WTC11 (cell line): Measurements from ENCODE around the gene RUNX2. TPM values are rescaled to one million over a fixed set of nuclear protein-coding genes. Genes with fewer than 3 reads are reported as not detected.

Source experiments
- ATAC-seq: fragments of 200-7000 bp; cut with Tn5 transposase; 2 replicates; pipeline ENCODE4 v1.10.0; 2021; ENCODE audit warnings: mild to moderate bottlenecking, moderate library complexity
- CTCF ChIA-PET: fragments of 300-600 bp; sonication (Branson Sonifier 250); formaldehyde crosslinking; loops from one replicate; lab custom pipeline; 2021; ENCODE audit warnings: antibody characterized with exemption; lab: Charles Lee
- POLR2A ChIA-PET: fragments of 350-600 bp; sonication (Branson Sonifier 250); formaldehyde crosslinking; loops from one replicate; lab custom pipeline; 2021; ENCODE audit warnings: antibody characterized with exemption; lab: Charles Lee
- DNase-seq: peaks from one replicate; pipeline ENCODE4 v3.0.0; 2021; ENCODE audit warnings: low spot score
- H3K27ac Mint-ChIP-seq: 2 replicates; pipeline ENCODE4 v1.8.0; 2021; ENCODE audit warnings: mixed read lengths
- H3K27me3 Mint-ChIP-seq: 2 replicates; pipeline ENCODE4 v1.8.0; 2021; ENCODE audit warnings: low read depth, mild to moderate bottlenecking, moderate library complexity, mixed read lengths
- H3K36me3 Mint-ChIP-seq: 2 replicates; pipeline ENCODE4 v1.8.0; 2021; ENCODE audit warnings: mixed read lengths
- H3K4me1 Mint-ChIP-seq: 2 replicates; pipeline ENCODE4 v1.8.0; 2022; ENCODE audit warnings: mixed read lengths
- H3K4me3 Mint-ChIP-seq: 2 replicates; pipeline ENCODE4 v1.8.0; 2021; ENCODE audit warnings: mild to moderate bottlenecking, moderate library complexity, mixed read lengths
- H3K9me3 Mint-ChIP-seq: 2 replicates; pipeline ENCODE4 v1.8.0; 2021; ENCODE audit warnings: mixed read lengths
- ESRRA ChIP-seq: sonication (generic); formaldehyde crosslinking; IDR thresholded peaks from 2 replicates; pipeline ENCODE4 v1.8.1; 2022; ENCODE audit warnings: mild to moderate bottlenecking, missing genetic modification reagents, borderline replicate concordance
- ETV6 ChIP-seq: sonication (generic); formaldehyde crosslinking; IDR thresholded peaks from 2 replicates; pipeline ENCODE4 v1.8.1; 2022; ENCODE audit warnings: mild to moderate bottlenecking, missing genetic modification reagents
- GABPB1 ChIP-seq: sonication (generic); formaldehyde crosslinking; IDR thresholded peaks from 2 replicates; pipeline ENCODE4 v1.8.1; 2023; ENCODE audit warnings: mild to moderate bottlenecking, missing genetic modification reagents
- GRHL2 ChIP-seq: fragments of 250-450 bp; sonication (Bioruptor Pico); IDR thresholded peaks from 2 replicates; pipeline ENCODE4 v1.8.0; 2022; ENCODE audit warnings: mild to moderate bottlenecking, moderate library complexity; ENCODE audit not compliant: insufficient replicate concordance, severe bottlenecking
- KAT7 ChIP-seq: sonication (generic); formaldehyde crosslinking; IDR thresholded peaks from 2 replicates; pipeline ENCODE4 v1.8.1; 2023; ENCODE audit warnings: missing genetic modification reagents, mild to moderate bottlenecking, borderline replicate concordance
- STAT6 ChIP-seq: sonication (generic); formaldehyde crosslinking; conservative IDR thresholded peaks from 2 replicates; pipeline ENCODE4 v1.8.1; 2023; ENCODE audit warnings: mild to moderate bottlenecking, low read depth, missing genetic modification reagents, moderate library complexity
- ZNF232 ChIP-seq: sonication (generic); formaldehyde crosslinking; IDR thresholded peaks from 2 replicates; pipeline ENCODE4 v1.8.0; 2022; ENCODE audit warnings: mild to moderate bottlenecking, missing genetic modification reagents
- ZNF512 ChIP-seq: sonication (generic); formaldehyde crosslinking; IDR thresholded peaks from 2 replicates; pipeline ENCODE4 v1.8.1; 2022; ENCODE audit warnings: missing genetic modification reagents, borderline replicate concordance
- total RNA-seq: library from RNA; stranded (reverse); gene quantifications from 3 replicates; pipeline ENCODE4 v1.2.3, GENCODE V29; 2021
- TF ChIP-seq, protein P1 (sequence below): fragments of 250-450 bp; sonication (Bioruptor Pico); IDR thresholded peaks from 2 replicates; pipeline ENCODE4 v1.8.0; 2021; ENCODE audit warnings: mild to moderate bottlenecking
- TF ChIP-seq, protein P2 (sequence below): sonication (generic); formaldehyde crosslinking; IDR thresholded peaks from 2 replicates; pipeline ENCODE4 v1.8.1; 2022; ENCODE audit warnings: low read depth, mild to moderate bottlenecking, moderate library complexity, missing genetic modification reagents, borderline replicate concordance
- TF ChIP-seq, protein P3 (sequence below): fragments of 250-450 bp; sonication (Bioruptor Pico); IDR thresholded peaks from 2 replicates; pipeline ENCODE4 v1.9.0; 2021; ENCODE audit warnings: mild to moderate bottlenecking, borderline replicate concordance
- TF ChIP-seq, protein P4 (sequence below): sonication (generic); formaldehyde crosslinking; IDR thresholded peaks from 2 replicates; pipeline ENCODE4 v1.8.0; 2023; ENCODE audit warnings: mild to moderate bottlenecking, missing genetic modification reagents

Gene RUNX2
- total RNA-seq, 1 experiment from 2014 or later, result 0.28 TPM

DNA sequence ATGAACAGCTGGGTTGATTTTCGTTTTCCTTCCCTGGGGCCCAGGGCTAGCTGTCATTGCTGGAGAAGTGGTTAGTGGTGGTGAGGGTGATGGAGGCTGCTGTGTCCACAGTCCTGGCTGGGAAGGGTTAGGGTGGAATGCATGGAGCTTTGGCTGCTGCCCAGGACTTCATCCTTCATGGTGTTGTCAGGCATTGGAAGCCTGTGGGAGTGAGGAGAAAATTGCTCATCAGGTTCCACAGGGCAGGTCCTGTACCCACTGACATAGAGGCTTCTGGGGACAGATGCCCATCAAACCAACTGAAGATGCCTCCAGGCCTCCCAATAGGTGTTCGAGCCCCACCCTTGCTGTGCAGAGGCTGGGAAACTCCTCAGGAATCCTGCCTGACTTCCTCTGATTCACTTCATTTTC is 312.0 kb downstream of the RUNX2 start:
- H3K4me3 Mint-ChIP-seq, result no peak overlapping the region
- TF ChIP-seq ESRRA (CRISPR knock-in tag) (no peak), ETV6 (no peak), GABPB1 (no peak), STAT6 (no peak), KAT7 (no peak)
- TF ChIP-seq, protein P1, sequence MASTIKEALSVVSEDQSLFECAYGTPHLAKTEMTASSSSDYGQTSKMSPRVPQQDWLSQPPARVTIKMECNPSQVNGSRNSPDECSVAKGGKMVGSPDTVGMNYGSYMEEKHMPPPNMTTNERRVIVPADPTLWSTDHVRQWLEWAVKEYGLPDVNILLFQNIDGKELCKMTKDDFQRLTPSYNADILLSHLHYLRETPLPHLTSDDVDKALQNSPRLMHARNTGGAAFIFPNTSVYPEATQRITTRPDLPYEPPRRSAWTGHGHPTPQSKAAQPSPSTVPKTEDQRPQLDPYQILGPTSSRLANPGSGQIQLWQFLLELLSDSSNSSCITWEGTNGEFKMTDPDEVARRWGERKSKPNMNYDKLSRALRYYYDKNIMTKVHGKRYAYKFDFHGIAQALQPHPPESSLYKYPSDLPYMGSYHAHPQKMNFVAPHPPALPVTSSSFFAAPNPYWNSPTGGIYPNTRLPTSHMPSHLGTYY, result no peak
- ChIA-PET CTCF (no interaction called here), POLR2A (no interaction called here)
- no peak for ATAC-seq
- peaks cover 27% of the 10 kb centered on the region for H3K27me3 Mint-ChIP-seq
- no peaks in the 10 kb centered on the region for H3K9me3 Mint-ChIP-seq
- H3K36me3 Mint-ChIP-seq, result no peaks in the 10 kb centered on the region
- H3K4me1 Mint-ChIP-seq, result peaks cover 38% of the 10 kb centered on the region
- no peak for DNase-seq
- no peak overlapping the region for H3K27ac Mint-ChIP-seq

DNA sequence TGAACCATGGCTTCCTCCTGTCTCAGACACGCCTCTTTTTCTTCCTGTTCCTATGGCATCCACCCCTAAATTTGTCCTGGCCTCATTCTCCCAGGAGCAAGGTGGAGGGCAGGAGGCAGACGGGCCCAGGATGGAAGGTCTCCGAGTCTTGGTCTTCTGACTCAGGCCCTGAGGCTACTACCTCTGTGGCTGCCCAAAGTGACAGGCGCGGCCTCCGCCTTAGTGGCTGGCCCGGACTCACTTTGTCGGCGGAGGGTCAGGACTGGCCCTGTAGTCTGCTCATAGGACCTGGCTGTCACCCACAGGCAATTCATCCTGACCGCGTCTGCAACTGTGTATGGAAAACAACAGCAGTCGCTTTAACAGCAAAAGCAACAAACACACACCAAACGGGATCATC is 312.7 kb downstream of the RUNX2 start:
- Mint-ChIP-seq H3K27ac (no peak overlapping the region), H3K9me3 (no peaks in the 10 kb centered on the region), H3K4me3 (no peak overlapping the region), H3K4me1 (peaks cover 36% of the 10 kb centered on the region), H3K36me3 (no peaks in the 10 kb centered on the region), H3K27me3 (peaks cover 27% of the 10 kb centered on the region)
- TF ChIP-seq, protein P2, sequence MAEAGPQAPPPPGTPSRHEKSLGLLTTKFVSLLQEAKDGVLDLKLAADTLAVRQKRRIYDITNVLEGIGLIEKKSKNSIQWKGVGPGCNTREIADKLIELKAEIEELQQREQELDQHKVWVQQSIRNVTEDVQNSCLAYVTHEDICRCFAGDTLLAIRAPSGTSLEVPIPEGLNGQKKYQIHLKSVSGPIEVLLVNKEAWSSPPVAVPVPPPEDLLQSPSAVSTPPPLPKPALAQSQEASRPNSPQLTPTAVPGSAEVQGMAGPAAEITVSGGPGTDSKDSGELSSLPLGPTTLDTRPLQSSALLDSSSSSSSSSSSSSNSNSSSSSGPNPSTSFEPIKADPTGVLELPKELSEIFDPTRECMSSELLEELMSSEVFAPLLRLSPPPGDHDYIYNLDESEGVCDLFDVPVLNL (CRISPR knock-in tag), result no peak
- TF ChIP-seq ZNF232 (CRISPR knock-in tag), result no peak
- TF ChIP-seq, protein P3, sequence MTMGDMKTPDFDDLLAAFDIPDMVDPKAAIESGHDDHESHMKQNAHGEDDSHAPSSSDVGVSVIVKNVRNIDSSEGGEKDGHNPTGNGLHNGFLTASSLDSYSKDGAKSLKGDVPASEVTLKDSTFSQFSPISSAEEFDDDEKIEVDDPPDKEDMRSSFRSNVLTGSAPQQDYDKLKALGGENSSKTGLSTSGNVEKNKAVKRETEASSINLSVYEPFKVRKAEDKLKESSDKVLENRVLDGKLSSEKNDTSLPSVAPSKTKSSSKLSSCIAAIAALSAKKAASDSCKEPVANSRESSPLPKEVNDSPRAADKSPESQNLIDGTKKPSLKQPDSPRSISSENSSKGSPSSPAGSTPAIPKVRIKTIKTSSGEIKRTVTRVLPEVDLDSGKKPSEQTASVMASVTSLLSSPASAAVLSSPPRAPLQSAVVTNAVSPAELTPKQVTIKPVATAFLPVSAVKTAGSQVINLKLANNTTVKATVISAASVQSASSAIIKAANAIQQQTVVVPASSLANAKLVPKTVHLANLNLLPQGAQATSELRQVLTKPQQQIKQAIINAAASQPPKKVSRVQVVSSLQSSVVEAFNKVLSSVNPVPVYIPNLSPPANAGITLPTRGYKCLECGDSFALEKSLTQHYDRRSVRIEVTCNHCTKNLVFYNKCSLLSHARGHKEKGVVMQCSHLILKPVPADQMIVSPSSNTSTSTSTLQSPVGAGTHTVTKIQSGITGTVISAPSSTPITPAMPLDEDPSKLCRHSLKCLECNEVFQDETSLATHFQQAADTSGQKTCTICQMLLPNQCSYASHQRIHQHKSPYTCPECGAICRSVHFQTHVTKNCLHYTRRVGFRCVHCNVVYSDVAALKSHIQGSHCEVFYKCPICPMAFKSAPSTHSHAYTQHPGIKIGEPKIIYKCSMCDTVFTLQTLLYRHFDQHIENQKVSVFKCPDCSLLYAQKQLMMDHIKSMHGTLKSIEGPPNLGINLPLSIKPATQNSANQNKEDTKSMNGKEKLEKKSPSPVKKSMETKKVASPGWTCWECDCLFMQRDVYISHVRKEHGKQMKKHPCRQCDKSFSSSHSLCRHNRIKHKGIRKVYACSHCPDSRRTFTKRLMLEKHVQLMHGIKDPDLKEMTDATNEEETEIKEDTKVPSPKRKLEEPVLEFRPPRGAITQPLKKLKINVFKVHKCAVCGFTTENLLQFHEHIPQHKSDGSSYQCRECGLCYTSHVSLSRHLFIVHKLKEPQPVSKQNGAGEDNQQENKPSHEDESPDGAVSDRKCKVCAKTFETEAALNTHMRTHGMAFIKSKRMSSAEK (CRISPR knock-in tag), result no peak
- no peak for TF ChIP-seq GRHL2 (CRISPR knock-in tag)
- POLR2A ChIA-PET, result no interaction called here
- DNase-seq (no peak), ATAC-seq (no peak)
- CTCF ChIA-PET, result no interaction called here

DNA sequence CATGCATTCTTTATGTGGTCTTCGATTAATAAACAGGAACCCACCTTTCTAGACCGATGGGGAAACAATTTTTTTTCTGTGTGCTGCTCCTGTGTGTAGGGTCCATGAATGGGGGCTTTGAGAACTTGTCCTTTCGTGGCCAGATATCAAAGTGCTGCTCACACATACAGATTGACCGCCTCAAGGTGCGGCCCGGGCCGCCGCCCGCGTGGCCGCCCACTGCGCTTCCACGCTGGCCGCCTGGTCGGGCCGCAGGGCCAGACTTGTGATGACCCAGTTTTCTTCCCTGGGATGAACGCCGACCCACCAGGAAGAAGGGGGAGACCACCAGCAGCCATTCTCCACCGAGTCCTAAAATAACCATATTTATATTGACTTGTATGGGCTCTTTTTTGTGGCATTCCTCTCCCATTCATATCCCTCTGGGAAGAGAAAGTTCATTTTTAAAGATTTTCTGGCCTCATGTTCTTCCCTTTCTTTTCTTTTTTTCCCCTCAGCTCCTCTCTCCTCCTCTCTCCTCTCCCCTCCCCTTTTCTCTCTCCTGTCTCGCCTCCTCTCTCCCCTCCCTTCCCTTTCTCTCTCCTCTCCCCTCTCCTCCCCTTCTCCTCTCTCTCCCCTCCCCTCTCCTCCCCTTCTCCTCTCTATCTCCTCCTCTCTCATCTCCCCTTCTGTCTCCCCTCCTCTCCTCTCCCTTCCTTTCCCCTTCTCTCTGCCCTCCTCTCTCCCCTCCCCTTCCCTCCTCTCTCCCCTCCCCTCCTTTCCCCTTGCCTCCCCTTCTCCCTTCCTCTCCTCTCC is 314.4 kb downstream of the RUNX2 start:
- Mint-ChIP-seq H3K36me3 (no peaks in the 10 kb centered on the region), H3K27ac (no peak overlapping the region), H3K27me3 (peaks cover 27% of the 10 kb centered on the region), H3K9me3 (no peaks in the 10 kb centered on the region), H3K4me3 (no peak overlapping the region), H3K4me1 (peaks cover 42% of the 10 kb centered on the region)
- POLR2A ChIA-PET, result interaction anchor here (0.6 kb wide), 1 partner anchor 1028 kb away, joined by 5 read pairs; no protein-coding TSS in a partner anchor
- DNase-seq (no peak), ATAC-seq (no peak)
- CTCF ChIA-PET, result interaction anchor here (1.4 kb wide), 1 partner anchor 142 kb away, joined by 5 read pairs; no protein-coding TSS in a partner anchor
- TF ChIP-seq, protein P4, sequence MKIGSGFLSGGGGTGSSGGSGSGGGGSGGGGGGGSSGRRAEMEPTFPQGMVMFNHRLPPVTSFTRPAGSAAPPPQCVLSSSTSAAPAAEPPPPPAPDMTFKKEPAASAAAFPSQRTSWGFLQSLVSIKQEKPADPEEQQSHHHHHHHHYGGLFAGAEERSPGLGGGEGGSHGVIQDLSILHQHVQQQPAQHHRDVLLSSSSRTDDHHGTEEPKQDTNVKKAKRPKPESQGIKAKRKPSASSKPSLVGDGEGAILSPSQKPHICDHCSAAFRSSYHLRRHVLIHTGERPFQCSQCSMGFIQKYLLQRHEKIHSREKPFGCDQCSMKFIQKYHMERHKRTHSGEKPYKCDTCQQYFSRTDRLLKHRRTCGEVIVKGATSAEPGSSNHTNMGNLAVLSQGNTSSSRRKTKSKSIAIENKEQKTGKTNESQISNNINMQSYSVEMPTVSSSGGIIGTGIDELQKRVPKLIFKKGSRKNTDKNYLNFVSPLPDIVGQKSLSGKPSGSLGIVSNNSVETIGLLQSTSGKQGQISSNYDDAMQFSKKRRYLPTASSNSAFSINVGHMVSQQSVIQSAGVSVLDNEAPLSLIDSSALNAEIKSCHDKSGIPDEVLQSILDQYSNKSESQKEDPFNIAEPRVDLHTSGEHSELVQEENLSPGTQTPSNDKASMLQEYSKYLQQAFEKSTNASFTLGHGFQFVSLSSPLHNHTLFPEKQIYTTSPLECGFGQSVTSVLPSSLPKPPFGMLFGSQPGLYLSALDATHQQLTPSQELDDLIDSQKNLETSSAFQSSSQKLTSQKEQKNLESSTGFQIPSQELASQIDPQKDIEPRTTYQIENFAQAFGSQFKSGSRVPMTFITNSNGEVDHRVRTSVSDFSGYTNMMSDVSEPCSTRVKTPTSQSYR (CRISPR knock-in tag), result no peak
- 0 out of 2 replicates have a peak, but pooled peaks have one; percentile 40 for TF ChIP-seq ZNF512 (CRISPR knock-in tag)
